Motor neuron (in vitro differentiated cells): ENCODE measurements around the gene BIN1. TPM values are rescaled to one million over a fixed set of nuclear protein-coding genes. Genes with fewer than 3 reads are reported as not detected.
A peak's percentile ranks its signal among the peaks of the same experiment; 100 is the strongest.

Source experiments
- ATAC-seq, 8 experiments: fragments of 200-7000 bp; cut with Tn5 transposase; replicated peaks in 6 of 8; 2 replicates each; pipeline ENCODE4 v1.8.0; 2021; ENCODE audit warnings: mild to moderate bottlenecking in 8 of 8, moderate library complexity in 8 of 8
- H3K27ac ChIP-seq, 2 donors: fragments of 250-450 bp; sonication (Bioruptor Pico); 2 replicates each; pipeline ENCODE4 v1.9.0; 2021; ENCODE audit warnings: antibody characterized with exemption in 2 of 2, mild to moderate bottlenecking in 2 of 2, moderate library complexity in 1 of 2
- H3K4me1 ChIP-seq, 2 donors: fragments of 250-450 bp; sonication (Bioruptor Pico); replicated peaks in 1 of 2; 2 replicates each; pipeline ENCODE4 v1.6.1; 2021; ENCODE audit warnings: antibody characterized with exemption in 2 of 2, mild to moderate bottlenecking in 2 of 2, moderate library complexity in 1 of 2
- H3K4me3 ChIP-seq, 5 donors: fragments of 250-450 bp; sonication (Bioruptor Pico); 2 replicates each; pipeline ENCODE4 v1.9.0; 2021; ENCODE audit warnings: antibody characterized with exemption in 5 of 5, mild to moderate bottlenecking in 5 of 5, moderate library complexity in 4 of 5
- WGBS, 10 experiments: fragments of 450-650 bp; shearing (Covaris generic); methylation state at CpG; one replicate each; pipeline ENCODE4 v1.0.0; 2022; 5-methylcytosine and 5-hydroxymethylcytosine counted together
- in situ Hi-C, 9 experiments: fragments of 400-800 bp; cut with MboI; loops; one replicate each; pipeline ENCODE4 v1.15.0; 2021; ENCODE audit warnings: low sequenced_read_pairs in 9 of 9, low pct_unique_long_range_greater_than_20kb in 2 of 9; ENCODE audit not compliant: unreplicated experiment in 9 of 9
- total RNA-seq, 8 experiments: library from RNA; unstranded; fragments of 300-600 nt; gene quantifications; 2 replicates each; pipeline versions ENCODE4 v1.2.3 to v1.2.4, GENCODE V29; 2022

The BIN1 gene
- total RNA-seq, 8 experiments from 2014 or later, result 44.7 to 107 (median 49.6) TPM

DNA sequence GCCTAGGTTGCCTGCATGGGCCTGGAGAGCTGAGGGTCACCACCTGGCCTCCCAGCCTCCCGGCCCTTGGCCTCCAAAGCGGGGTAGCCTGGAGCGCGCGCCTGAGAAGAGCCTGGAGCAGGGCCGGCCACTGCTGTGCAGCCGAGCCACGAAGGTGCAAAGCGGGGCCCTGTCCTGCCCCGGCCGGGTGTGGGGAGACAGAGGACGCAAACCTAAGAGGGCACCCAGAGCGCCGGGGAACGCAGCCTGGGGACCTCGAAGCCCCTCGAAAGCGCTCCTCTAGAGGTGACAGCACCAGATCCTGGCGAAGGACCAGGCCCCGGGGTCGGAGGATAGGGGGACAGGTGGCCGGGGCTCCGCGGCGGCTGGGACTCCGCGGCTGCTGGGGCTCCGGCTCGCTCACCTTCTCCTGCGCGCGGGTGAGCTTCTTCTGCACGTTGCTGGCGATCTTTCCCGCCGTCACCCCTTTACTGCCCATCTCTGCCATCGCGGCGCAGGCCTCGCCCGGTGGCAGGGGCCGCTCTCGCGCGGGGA is 430 bp downstream of the BIN1 start:
- peak; percentile 3 to 17 (median 6) for ATAC-seq
- WGBS, 10 experiments, result 0 to 4% methylated on average over 6 to 9 of the region's 45 CpGs; no CpG with 5 or more reads in 8 of the 10 experiments
- peak overlapping the region; percentile 68 to 74 for H3K27ac ChIP-seq
- in situ Hi-C loops, result no loop called here
- H3K4me1 ChIP-seq, result peaks cover 11 to 27% of the 10 kb centered on the region in 2 donors
- peak overlapping the region; percentile 47 to 72 (median 56) for H3K4me3 ChIP-seq

DNA sequence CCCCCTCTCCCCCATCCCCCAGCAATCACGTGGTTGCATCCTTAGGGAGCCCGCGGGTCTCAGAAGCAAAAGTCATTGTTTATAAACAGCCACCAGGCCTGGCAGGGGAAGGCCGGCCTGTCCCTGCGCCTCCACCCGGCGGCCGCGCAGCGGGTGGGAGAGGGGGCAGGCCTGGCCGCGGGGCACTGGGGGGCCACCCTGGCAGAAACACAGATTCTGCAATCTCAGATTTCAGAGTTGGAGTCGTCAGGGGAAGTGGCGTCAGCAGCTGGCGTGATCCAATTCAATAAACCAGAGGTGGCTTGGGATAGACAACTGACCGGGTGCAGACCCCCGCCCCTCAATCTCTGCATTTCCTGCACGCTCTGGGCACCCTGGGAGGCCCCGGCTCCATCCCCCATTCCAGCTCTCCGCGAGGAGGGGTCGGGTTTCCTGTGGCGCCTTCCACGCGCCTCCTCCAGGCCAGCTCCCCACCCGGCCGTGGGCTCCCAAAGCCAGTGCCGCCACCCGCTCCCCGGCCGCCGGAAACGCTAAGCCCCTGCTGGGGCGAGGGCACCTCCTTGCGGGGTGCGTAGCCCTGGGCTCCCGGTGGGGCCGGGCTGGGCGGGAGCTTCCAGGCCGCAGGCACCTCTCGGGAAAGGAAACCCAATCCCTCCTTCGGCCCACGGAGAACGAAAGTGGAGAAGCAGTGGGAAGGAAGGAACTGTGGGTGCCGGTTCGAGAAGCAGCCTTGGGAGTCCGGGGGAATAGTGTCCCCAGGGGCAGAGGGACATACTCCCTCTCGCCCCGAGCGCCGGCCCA is 1.1 kb downstream of the BIN1 start:
- in situ Hi-C loops, result no loop called here
- peak; percentile 2 to 34 (median 16) for ATAC-seq
- peak overlapping the region; percentile 47 to 72 (median 56) for H3K4me3 ChIP-seq
- whole genome bisulfite sequencing, 10 experiments, result 0% methylated on average over 2 to 4 of the region's 51 CpGs; no CpG with 5 or more reads in 8 of the 10 experiments
- peak overlapping the region; percentile 68 to 74 for H3K27ac ChIP-seq
- peaks cover 11 to 27% of the 10 kb centered on the region in 2 donors for H3K4me1 ChIP-seq

DNA sequence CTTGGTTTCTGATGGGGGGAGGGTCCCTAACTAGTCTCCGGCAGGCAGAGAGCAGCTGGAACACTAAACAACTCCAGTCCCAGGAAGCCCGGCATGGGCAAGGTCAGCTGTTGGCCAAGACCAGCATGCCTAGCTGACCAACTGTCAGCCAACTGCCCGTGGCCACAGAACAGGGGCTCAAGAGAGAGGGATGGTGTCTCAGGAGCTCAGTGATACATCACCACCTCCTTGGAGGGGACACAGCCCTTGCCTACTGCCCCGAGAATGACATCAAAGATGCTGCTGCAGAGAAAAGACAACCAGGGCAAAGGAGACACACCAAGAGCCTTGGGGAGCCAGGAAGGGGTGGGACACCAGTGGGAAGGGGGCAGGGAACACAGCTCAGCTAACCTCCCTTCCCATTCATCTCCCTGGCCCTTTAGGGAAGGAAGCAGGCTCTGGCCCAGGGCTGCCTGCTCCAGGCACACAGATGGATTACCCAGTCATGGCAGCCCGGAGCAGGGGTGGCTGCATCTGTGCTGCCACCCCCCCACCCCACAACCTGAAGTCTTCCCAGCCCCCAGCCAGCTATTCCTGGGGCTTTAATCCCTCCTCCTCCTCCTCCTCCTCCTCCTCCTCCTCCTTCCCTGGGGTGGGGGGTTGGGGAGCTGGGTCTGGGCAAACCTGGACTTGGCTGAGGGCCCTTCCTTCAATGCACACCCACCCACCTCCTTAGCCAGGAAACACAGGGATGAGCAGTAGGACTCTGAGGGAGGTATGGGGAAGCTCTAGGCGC is 1.9 kb downstream of the BIN1 start:
- 20% methylated on average over 1 of the region's 6 CpGs; no CpG with 5 or more reads in 9 of the 10 experiments for WGBS, 10 experiments
- Histone ChIP-seq H3K4me1 (peaks cover 11 to 27% of the 10 kb centered on the region in 2 donors), H3K4me3 (peak overlapping the region; percentile 47 to 72 (median 56)), H3K27ac (peak overlapping the region; percentile 68 to 74)
- ATAC-seq, result peak in 7 of 8 experiments; percentile 1 to 53 (median 46)
- in situ Hi-C loops, result no loop called here

DNA sequence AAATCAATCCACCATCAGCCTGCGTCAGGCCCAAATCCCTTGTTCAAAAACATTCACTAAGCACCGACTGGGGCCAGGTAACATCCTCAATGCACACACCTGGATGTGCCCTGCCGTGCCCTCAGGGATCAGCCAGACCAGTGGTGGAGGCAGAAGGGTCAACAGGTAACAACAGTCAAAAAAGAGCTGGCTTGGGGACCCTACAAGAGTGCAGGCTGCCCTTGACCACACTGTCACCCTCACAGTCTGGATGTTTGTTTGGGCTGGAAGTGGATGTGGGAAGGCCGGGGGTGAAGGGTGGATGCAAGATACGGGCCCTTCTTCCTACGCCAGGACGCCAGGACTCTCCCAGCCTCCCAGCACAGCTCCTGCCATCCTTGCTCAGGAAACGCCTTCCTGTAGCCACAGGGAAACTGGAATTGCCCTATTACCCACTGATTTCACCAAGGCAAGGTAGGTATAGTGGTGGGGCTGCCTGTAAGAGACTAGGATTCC is 2.7 kb downstream of the BIN1 start:
- in situ Hi-C loops, result no loop called here
- no peak for ATAC-seq
- 79 to 90% (median 87%) methylated on average over 1 to 6 of the region's 8 CpGs; no CpG with 5 or more reads in 5 of the 10 experiments for WGBS, 10 experiments
- H3K4me3 ChIP-seq, result no peak overlapping the region
- H3K27ac ChIP-seq, result no peak overlapping the region
- H3K4me1 ChIP-seq, result peaks cover 10 to 20% of the 10 kb centered on the region in 2 donors

DNA sequence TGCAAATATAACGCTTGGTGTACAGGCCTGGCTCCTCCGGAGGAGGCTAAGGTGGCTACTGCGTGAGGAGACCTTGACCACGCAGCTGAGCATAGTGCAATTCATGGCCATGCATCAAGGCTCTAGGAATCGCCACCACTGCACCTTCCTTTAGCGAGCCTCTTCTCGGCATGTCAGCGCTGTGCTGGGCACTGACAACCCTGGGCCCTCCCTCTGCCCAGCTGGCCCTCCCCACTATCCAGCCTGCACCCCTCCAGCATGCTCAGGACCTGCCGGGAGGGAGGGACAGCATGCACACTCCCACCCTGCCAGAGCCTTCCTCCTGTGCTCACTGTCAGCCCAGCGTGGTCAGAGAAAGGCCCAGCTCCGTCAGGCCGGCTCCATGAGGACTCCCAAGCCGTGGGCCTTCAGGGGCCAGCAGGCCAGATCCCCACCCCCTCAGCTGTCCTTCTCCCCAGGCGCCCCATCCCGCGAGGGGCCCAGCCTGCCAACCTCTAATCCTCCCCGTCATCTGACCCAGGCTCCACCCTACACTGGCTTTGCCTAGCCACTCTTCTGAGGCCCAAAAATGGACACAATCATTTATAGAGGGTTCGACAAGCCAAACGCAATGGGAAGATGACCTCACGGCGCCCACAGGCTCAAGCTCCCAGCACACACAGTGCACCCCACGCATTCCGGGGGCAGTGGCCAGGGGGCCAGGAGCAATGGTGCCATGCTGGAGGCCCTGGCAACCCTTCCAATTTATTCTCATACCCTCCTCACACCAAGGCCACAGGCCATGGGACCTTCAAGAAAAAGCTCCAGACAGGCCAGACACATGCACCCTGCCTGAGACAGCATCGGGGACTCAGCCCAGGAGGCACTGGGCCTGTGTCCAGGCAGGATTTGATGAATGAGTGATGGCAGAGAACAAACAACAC is 3.5 kb downstream of the BIN1 start:
- peaks cover 15 to 19% of the 10 kb centered on the region in 2 donors for H3K4me1 ChIP-seq
- 48 to 100% (median 96%) methylated on average over 1 to 10 of the region's 24 CpGs; no CpG with 5 or more reads in 6 of the 10 experiments for WGBS, 10 experiments
- H3K4me3 ChIP-seq, result no peak overlapping the region
- in situ Hi-C loops, result no loop called here
- no peak overlapping the region for H3K27ac ChIP-seq
- ATAC-seq, result no peak

DNA sequence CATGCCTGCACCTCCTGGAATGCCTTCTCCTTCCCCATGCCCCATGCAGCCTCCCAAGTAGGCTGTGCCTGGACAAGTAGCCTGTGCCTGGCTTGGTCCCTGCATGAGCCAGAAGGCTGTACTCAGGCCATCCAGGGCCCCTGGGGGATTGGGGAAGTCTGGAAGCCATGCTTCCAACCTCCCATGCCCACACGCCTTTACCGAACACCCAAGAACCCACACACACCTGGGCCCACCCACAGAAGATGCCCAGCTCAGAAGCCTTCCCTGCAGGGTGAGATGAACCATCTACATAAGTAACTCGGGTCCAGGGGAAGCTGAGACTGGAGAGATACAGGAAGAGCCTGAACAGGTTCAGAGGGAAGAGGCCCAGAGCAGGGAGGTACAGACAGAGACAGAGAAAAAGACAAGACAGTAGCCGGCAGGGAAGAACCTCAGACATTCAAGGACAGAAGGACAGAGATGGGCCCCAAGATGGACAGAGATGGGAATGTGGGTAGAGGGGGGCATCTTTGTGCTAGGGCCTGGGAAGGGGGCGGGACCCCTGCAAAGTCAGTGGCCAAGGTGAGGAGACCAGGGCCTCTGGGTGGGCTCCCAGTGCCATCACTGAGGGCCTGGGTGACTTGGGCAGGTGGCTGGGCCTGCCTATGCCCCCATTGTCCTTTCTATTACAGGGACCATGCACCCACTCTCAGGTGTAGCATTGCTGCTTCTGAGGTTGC is 4.3 kb downstream of the BIN1 start:
- Histone ChIP-seq H3K4me3 (no peak overlapping the region), H3K27ac (no peak overlapping the region), H3K4me1 (peaks cover 20 to 23% of the 10 kb centered on the region in 2 donors)
- 84 to 100% (median 90%) methylated on average over 2 to 3 of the region's 5 CpGs; no CpG with 5 or more reads in 7 of the 10 experiments for WGBS, 10 experiments
- ATAC-seq, result no peak
- in situ Hi-C loops, result no loop called here

DNA sequence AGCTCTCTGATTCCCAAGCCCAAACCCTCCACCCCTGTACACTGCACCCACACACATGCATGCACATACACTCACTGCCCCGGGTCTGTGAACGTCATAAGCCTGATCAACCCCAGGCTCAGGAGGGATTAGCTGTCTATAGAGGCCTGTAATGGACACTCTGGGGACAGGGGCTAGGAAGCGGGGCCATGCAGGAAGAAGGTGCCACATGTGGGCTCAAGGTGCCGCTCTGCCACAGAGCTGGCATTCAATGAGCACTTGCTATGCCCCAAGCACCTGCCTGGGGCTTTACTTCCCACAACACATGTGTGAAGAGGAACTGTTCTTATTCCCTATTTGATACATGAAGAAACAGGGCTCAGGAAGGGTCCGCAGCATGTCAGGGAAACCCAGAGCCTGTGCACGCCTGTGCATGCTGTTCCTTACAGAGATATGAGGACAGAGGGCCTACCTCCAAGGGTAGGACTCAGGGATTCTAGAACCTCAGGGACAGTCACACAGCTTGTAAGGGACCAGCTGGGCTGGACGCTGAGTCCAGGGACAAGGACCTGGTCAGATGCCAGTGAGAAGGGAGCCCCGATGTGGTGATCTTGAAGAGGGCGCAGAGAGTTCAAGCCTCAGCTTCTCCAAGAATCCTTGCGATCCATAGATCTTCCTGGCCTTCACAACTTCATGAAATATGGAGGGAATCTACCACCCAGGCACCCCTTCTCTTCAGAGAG is 5.0 kb downstream of the BIN1 start:
- in situ Hi-C loops, result no loop called here
- WGBS, 10 experiments, result 53 to 100% (median 74%) methylated on average over 2 to 5 of the region's 10 CpGs; no CpG with 5 or more reads in 6 of the 10 experiments
- H3K4me1 ChIP-seq, result peaks cover 20 to 23% of the 10 kb centered on the region in 2 donors

DNA sequence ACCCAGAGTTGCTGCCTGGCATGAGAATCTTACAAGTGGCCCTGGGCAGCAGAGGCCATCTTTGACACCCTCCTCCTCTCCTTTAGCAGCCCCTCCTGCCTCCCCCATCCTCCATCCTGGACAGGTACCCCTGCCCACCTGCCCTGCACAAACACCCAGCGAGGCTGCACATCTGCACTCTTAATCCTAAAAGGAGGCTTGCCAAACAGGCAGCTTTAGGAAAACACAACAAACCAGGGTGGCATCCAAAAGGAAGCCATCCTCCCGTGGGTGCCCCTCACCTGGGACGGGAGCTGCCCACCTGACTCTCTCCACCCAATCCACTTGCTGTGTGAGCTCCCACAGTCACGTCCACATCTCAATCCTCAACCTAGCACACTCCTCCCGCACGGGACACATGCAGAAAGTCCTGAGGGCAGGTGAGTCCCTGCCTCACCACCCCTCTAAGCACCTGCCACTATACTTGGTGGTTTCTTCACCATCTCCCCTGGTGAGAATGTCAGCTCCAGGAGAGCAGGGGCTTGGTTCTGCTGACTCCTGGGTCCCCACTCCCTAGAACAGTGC is 5.8 kb downstream of the BIN1 start:
- Histone ChIP-seq H3K4me1 (peaks cover 20 to 23% of the 10 kb centered on the region in 2 donors), H3K27ac (no peak overlapping the region), H3K4me3 (no peak overlapping the region)
- no peak for ATAC-seq
- in situ Hi-C loops, result no loop called here
- 100% methylated on average over 2 of the region's 6 CpGs; no CpG with 5 or more reads in 9 of the 10 experiments for WGBS, 10 experiments

More for the DNA sequence above, 5.0 kb downstream of the BIN1 start:
- peak in 2 of 8 experiments; percentile 1 to 5 for ATAC-seq
- Histone ChIP-seq H3K4me3 (no peak overlapping the region), H3K27ac (no peak overlapping the region)

DNA sequence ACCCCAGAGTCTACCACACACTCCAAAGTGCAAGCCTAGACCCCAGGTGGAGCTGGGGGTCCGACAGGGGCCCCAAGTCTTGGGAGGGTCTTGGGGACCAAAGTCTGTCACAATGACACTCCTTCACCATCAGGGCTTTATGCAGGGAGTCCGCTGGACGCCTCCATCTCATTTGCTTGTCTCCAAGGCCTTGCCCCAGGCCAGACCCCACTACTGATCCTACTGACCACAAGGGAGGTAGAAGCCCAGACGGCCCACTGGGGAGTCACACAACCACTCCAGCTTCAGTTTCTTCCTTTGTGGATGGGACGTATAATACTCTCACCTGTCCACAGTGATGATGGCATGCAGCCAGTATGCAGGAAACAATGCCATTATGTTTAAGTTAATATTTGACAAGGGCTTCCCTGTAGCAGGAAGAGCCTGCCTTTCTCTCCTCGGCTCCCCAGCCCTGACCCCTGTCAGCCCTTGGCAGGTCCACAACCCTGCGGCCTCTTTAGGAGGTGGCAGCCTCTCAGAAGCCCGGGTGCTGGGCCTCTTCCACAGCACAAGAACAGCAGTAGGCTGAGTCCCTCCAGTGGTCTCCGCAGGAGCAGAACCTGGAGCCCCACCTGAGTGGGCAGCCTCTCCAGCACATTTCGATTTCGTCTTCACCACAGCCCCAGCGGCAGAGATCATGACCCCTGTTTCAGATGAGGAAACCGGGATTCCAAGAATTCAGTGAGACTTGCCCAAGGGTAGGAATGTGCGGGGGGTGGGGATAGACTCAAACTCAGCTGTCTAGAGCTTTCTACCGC is 6.5 kb downstream of the BIN1 start:
- no peak overlapping the region for H3K27ac ChIP-seq
- H3K4me1 ChIP-seq, result peaks cover 21 to 27% of the 10 kb centered on the region in 2 donors
- WGBS, 10 experiments, result 50 to 100% (median 84%) methylated on average over 1 to 3 of the region's 15 CpGs; no CpG with 5 or more reads in 4 of the 10 experiments
- no peak overlapping the region for H3K4me3 ChIP-seq
- ATAC-seq, result peak in 1 of 8 experiments; percentile 13
- in situ Hi-C loops, result no loop called here

DNA sequence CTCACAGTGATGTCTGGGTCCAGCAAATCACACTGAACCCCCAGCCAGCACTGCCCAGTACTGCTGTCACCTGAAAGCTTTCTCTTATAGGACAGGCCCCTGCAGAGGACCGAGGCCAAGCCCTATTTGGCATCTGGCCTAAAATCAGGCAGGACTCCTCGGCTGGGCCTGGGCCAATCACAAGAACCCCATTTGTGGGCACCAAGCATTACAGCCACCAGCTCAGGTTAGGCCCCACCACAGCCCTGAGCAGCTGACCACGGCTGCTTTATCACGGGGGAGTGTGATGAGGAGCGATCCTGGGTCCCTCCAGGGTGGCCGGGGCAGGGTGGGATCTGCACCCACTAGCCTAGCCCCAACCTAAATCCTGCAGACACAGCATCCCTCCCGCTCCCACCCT is 8.2 kb downstream of the BIN1 start:
- in situ Hi-C loops, result no loop called here
- no peak overlapping the region for H3K27ac ChIP-seq
- H3K4me3 ChIP-seq, result no peak overlapping the region
- ATAC-seq, result no peak
- WGBS, 10 experiments, result 45 to 100% methylated on average over 1 to 2 of the region's 7 CpGs; no CpG with 5 or more reads in 8 of the 10 experiments
- peaks cover 22 to 35% of the 10 kb centered on the region in 2 donors for H3K4me1 ChIP-seq
